Stimulated activated CD8-positive, alpha-beta memory T cell treated with anti-CD3 and anti-CD28 coated beads, Interleukin-12 subunit alpha, Interleukin-12 subunit beta, amount 100 ng/mL, for 24 hours (primary cell): ENCODE data around the gene KDM4C.
"Not testable (repeated sequence)": the region's sequence is repeated elsewhere in the genome, so short reads cannot be mapped to it uniquely, and the experiment has no call there.

Experiments
- DNase-seq: peaks from one replicate; pipeline ENCODE4 v3.0.0-alpha.2; 2020; ENCODE audit errors: extremely low read depth

The KDM4C gene

DNA sequence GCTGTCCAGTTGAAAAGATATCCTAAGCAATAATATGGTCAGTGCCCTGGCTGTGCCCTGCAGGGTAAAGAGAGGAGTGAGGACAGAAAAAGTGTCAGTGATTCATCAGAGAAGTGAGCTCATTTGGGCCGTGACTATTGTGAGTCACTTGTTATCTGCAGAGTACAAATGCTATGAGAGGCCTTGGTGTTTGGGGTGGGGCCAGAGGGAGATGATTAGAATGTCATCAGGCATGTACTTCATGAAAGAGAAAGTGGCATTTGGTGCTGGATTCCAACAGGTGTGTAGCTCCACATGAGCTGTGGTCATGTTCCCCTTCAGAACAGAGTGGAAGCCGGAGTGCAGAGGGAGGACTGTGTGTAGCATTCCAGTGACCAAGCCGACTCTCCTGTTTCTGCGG lies 174.1 kb downstream of the KDM4C start:
- peak; percentile 5 for DNase-seq

DNA sequence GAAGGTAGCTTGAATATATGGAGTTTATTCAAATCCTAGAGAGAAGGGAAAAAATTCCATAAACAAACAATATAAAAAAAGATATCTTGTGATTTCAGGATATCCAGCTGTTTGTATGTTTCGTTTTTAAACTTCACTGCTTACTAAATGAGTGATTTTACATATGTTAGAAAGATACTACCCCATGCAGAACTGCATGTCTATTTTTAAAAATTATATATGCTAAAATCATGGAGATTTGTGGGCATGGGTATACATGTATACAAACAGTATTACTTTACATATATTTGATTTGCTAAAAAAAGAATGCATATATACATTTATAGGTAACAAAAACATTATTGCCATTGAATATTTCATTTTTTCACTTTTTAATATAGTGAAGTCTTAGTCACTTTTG lies 178.3 kb downstream of the KDM4C start:
- no peak for DNase-seq

DNA sequence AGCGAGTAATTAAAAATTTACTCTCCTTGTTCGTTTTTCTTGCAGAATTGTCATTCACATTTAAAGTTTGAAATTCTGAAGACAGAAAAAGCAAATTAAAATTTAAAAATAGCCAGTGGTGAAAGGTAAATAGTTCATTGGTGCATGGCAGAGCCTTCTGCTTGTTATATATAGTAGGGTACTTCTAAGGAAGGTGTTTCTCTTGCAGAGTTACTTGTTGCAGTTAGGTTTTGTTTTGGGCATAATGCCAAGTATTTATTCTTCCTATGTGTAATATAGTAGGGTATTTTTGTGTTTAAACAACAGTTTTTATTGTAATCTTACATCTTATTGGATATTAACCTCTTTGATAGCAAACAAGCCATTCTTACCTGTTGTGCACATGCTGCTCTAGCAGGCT lies 179.4 kb downstream of the KDM4C start:
- no peak for DNase-seq

DNA sequence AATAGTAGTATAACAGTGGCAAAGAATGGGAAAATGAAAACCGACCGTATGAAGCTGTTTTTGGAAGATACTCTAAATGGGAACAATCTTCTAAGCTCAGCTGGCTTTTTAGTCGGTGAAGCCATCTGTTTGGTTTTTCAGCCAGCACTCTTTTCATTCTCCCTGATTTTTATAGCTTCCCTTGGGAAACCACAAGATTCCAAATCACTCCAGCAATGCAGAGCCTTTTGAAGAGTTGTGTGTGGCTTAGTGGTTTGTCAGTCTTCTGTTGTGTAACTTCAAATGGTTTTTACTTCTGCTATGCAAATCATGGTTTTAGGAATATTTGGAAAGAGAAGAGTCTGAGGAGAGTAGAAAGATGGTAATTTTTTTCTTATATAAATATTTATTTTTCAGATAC lies 180.7 kb downstream of the KDM4C start:
- DNase-seq, result no peak

DNA sequence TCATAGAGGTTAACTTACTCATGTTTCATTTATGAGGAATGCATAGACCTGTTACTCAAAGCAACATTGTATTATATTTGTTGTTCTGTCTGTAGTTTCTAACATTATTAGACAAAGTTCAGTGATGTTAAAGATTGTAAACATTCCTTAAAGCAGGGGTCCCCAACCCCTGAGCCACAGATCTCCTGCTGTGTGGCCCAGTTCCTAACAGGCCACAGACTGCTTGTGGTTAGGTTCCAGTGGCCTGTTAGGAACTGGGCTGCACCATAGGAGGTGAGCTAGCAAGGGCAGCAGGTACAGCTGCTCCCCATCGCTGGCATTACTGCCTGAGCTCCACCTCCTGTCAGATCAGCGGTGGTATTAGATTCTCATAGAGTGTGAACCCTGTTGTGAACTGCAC lies 181.1 kb downstream of the KDM4C start:
- no peak for DNase-seq

DNA sequence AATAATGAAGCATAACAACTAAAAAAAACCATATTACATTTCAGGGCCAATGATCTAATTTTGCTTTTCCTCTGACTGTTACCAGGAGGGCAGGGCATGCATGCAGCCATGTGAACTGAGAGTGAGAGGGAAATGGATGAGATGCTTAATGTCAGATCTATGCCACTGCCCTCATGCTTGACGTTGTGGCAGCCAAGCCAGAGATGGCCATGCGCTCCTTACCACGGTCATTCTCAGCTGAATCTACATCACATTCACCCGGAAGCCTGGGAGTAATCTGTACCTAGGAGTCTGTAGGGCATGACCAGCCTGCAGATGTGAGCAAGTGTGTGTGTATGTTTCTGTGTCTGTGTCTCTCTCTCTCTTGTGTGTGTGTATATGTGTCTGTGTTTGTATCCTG lies 183.7 kb downstream of the KDM4C start:
- DNase-seq, result no peak

DNA sequence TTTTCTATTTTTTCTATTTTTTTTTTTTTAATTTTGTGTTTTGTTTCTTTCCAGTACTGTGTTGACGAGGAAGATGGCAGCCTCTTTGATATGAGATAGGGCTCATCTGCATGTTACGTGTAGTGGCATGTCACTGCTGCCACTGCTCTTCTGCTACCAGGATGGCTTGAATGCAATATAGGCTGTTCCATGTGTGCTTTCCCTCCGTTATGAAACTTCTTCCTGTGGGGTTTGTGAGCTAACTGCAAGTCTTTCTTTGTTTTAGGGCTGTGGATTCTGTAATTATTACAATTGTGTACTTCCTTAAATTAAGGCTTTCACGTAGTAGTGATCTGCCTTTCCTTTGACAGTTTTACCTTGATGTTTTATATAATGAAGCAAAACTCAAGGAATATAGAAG lies 184.6 kb downstream of the KDM4C start:
- no peak for DNase-seq

DNA sequence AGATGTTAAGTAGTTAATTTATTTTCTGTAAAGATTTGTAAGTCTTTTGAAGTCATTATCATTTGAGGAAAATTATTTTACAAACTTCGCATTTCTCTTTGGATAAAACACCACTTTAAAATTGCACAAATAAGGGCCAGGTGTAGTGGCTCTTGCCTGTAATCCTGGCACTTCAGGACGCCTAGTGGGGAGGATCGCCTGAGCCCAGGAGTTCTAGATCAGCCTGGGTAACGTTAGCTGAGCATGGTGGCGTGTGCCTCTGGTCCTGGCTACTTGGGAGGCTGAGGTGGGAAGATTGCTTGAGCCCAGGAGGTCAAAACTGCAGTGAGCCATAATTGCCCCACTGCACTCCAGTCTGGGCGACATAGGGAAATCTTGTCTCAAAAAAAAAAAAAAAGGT lies 185.5 kb downstream of the KDM4C start:
- no peak for DNase-seq

DNA sequence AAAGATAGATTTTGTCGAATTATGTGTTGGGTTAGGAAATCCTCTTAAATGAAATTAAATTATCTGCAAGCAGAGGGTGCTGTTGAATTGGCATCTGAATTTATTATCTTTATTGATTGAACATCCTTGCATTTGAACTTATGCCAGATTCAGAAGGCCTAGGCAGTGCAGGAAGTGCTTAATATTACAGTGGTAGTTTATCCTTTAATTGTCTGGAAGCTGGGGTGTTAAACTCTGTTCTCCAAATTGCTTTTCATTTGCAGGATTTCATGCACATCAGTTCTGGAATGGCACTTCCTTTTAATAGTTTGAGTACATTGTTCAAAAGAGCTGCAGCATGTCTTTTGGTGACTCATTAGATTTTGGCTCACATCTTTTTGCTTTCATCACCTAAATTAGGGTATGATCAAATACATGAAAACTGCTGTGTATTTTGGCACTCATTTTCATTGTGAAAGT lies 186.3 kb downstream of the KDM4C start:
- DNase-seq, result no peak

DNA sequence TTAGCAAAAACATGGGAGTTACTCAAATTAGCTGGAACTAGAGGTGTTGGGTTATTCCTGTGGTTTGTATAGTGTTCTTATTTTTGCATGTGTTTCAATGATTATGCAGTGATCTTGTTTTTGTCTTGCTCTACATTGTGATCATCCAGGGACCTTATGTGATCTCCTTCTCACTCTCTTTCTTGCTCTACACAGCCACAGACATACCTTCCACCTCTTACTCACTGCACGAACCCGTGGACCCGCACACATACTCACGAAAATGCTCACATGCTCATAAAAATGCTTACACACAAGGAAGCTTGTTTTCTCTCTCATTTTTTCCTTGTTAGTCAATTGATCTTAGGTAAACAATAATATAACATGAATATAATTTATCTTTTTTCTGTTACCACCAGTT lies 187.1 kb downstream of the KDM4C start:
- DNase-seq, result no peak

DNA sequence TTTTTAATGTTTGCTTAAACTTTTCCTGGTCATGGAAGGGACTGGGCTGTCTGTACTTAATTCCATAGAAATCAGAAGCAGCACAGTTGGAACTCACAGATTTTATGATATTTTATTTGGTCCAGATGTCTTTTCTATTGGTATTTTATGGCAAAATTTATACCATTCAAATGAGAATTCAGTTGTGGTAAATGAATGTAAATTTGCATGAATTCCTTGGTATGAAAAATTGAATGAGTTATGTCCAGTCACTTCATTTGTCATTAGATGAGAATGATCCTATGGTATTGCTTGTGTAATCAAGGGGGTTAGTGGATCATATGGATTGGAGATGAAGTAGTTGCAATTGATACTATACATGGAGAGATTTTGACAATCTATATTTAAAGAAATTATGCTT lies 188.0 kb downstream of the KDM4C start:
- DNase-seq, result no peak

DNA sequence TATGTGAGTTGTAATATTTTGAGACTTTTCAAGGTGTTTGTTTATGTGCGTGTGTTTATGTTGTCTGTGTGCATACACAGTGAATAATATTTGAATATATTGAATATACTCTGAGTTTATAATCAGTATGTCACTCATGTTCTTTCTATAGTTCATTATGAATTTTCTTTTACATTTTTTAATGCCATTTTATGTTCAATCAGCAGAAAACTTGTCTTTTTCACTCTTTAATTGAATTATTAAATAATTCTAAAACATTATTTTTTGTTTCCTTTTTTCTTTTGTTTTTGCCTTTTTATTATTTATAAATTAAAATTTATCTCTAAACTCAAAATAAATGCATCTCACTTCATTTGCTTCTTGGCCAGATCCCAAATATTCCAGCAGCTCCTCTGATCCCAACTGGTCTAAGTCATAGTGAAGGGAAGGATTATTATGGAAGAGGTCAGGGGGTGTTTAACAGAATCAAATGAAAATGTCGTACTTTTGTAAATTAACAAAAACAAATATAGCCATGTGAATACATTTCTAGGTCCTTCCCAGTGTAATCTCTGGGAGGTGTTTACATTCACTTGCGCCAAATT lies 188.9 kb downstream of the KDM4C start:
- DNase-seq, result no peak

DNA sequence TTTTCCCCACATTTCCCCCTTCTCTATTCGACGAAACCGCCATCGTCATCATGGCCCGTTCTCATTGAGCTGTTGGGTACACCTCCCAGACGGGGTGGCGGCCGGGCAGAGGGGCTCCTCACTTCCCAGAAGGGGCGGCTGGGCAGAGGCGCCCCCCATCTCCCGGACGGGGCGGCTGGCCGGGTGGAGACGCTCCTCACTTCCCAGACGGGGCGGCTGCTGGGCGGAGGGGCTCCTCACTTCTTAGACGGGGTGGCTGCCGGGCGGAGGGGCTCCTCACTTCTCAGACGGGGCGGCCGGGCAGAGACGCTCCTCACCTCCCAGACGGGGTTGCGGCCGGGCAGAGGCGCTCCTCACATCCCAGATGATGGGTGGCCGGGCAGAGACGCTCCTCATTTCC lies 191.1 kb downstream of the KDM4C start:
- not testable (repeated sequence) for DNase-seq

DNA sequence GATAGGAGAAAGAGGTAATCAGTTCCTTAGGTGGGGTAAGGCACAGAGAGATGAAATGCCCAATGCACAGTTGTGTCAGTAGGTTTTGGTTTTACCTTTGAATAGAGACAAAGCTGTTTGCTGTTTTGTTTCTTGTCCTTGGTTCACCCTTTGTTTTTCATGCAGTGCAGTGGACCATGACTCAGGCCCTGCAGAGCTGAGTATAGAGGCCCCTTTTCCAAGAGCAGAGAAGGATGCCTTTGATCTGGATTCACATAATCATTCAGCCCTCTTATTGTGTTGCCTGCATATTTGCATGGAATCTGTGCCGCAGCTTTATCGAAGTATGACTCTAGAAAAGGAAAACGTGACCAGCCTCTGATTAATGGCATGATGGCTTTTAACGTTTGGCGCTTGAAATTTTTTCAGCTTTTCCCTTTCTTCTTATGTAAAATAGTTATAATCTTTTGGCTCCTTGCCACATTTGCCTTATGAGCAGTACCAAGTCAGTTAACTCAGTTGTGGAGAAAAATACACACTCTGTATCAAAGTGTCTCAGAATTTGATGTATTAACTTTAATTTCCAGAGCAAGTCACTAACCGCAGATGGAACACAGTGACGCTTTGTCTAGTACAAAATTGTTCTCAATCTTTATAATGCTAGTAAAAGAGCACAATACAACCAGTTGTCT lies 197.6 kb downstream of the KDM4C start:
- DNase-seq, result no peak

DNA sequence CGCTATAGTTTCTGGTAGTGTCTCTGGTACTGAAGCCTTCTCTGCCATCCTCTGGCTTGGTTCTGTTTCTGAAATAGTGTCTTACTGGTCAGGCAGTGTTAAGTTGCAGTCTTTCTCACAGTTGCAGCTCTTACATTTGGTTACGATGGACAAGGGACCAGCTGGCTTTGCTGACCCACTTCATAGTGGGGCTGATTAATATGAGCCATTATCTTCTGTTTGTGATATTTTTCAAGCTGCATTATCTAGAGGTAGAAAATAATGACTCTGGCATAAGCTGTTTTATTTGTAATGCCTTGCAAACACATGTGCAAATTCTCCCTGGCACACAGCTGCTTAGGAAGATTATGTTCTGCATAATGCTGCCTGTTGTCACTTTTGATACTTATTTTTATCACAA lies 199.1 kb downstream of the KDM4C start:
- no peak for DNase-seq

DNA sequence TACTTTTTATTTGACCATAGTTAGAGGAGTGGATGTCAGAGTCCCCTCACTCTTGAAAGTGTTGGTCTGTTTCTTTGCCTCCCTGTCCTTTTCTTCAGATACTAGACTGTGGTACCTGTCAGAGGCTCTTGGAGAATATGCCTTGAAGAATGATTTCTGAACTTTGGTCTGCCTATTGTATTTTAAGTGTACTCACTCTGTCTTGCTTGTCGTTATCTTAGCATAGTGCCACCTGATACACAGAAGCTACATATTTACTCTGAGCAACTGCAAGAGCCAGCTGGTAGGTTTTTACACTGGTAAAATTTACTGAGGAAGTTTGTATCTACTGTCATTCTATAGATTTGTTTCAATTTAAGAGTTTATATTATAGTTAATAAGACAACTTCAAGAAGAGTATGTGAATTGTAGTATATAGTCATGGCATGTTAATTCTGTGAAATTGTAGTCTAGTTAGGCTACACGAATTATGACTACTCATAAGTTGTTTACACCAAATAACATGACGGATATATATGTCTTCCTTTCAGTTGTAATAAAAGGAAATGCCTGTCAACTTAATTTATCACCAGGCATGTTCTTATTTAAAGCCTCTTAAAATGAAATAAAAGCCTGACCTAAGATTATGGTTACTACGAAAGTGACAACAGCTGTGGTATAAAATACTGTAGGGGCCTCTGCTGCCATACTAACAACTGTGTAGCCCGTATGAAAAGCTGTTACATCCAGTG lies 201.7 kb downstream of the KDM4C start:
- DNase-seq, result no peak

DNA sequence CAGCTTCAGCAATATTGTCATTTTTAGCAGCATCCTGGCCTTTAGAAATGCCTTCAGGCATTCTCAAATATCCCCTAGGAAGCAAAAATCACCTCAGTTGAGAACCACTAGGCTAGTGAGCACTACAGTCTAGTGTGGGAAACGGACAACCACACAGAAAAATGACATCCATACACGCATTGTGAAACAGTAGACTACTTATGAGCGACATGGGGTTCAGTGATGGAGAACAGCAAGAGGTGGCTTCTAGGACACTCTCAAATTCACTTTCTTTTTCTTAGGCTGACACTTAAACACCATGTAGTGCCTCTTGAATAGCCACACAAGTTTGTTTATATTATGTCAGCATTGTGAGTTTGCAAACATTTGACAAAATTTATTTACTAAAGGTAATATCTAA lies 203.0 kb downstream of the KDM4C start:
- no peak for DNase-seq

DNA sequence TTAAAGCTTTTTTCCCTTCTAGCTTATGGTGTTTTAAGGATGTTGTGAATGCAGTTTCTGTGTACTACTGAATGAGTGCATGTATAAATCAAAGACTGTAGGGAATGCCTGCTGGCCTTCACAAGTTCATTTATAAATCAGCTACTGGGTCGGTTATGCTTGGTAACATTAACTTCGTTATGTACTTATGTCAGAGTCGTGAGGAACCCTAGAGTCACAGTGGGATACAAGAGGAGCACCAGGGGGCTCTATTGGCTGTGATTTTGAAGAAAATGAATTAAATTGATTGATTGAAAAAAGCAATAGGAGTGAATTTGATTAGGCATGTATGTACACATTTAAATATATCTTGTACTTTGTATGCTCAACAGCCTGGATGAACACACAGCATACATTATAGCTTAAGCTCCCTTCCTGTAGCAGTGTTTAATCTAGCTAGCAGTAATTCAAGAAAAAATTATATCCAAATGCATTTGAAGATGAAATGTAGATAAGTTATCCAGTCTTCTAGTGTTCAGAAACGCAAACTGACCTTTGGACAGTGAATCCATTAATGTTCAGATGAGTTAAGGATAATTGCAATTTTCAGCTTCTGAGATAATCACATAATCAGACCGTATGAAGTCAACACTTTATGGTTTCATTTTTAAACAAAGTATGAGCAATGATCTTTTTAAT lies 204.2 kb downstream of the KDM4C start:
- DNase-seq, result no peak

DNA sequence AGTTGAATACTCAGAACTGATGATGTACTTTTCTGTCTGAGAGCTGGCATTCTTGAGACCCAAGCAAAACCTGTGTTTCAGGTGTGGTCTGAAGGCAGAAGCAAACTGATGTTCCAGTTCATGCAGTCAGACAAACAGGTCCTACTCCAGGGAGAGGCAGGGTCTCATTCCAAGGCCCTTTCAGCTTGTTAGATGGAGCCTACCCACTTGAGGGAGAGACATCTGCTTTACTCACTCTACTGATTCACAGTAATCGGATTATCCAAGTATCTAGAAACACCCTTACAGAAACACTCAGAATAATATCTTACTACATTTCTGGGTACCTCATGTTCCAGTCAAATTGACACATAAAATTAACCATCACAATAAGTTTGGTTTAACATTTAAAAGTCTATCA lies 207.8 kb downstream of the KDM4C start:
- DNase-seq, result no peak

DNA sequence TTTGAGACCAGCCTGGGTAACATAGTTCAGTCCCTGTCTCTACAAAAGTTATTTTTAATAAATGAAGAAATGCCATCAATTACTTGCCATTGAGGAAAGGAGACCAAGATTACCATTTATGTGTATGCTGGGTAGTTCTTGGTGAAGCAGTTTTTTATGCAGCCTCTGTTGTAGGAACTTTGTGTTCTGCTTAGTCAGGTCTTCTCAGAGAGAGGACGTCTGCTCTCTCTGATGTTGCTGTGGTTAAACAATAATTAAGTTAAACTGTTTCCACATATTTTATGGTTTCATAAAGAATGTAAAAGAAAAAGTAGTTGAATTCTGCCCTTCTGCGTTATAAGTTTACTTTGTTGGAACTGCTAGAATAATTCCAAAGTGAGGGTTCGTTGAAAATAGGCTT lies 210.5 kb downstream of the KDM4C start:
- DNase-seq, result no peak

DNA sequence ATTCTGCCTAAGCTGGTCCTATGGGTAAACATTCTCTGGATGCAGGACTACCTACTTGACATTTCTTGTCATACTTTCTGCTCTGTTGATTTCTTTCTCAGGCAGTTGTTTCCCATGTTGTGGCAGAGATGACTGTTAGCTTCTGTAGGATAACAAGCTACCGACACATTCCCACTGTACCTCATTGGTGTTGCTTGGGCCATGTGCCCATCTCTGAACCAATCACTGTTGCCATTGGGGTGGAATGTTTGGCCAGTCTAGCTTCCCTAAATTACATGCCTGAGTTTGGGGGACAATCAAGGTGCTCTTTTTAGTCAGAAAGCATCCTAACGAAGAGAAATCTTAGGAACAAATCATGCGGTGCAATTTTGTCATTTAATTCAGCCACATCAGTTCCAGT lies 212.0 kb downstream of the KDM4C start:
- no peak for DNase-seq

DNA sequence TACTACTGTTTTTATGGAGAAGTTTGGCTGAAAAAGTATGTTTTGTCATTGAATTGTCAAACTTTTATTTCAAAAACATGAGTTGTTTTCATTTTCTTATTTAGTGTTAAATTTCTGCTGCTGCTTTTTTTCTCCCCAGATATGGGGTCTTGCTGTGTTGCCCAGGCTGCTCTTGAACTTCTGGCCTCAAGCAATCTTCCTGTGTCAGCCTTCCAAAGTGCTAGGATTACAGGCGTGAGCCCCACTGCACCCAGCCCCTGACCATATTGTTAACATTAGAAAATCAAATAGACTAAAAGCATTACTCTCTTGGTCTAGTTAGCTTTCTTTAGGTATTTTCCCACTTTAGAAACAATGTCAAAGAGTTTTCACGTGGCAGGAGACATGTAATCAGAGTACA lies 215.3 kb downstream of the KDM4C start:
- DNase-seq, result no peak

DNA sequence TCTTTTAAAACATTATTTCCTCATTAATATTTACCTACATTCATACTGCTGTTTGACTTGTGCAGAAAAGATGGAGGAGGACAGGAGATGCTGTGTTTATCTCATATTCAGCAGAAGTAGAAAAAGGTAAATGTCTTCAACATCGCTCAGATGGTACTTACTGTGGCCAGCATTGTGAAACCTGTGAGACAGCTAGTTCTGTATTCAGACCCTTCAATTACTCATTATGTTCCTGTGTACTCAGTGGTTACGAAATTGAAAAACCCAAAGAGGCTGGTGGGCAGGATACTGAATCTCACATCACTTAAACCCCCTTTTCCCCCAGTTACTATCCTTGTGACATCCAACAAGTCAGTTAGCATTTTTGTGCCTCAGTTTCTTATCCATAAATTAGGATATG lies 216.0 kb downstream of the KDM4C start:
- DNase-seq, result no peak
